Activated CD4-positive, alpha-beta T cell treated with anti-CD3 and anti-CD28 coated beads for 4 hours (primary cell): ENCODE measurements around the gene PIBF1.
"Not testable (repeated sequence)": the region's sequence is repeated elsewhere in the genome, so short reads cannot be mapped to it uniquely, and the experiment has no call there.

ENCODE experiments used
- DNase-seq, 2 donors: peaks; one replicate each; pipeline ENCODE4 v3.0.0-alpha.2; 2020

PIBF1 gene

GRCh38 chr13:72781451-72782439, at the start of gene PIBF1, which contains the start of gene DIS3:
TSS of gene PIBF1 (plus strand) at chr13:72782133. CDS start at chr13:72783470, 1,337 bp downstream.
TSS of gene DIS3 (minus strand) at chr13:72781900. CDS start at chr13:72781832, 68 bp downstream.
- DNase-seq, result peak; percentile 93 to 94

GRCh38 chr13:72737033-72737432, 44.9 kb upstream of the PIBF1 start:
- no peak for DNase-seq

GRCh38 chr13:72740015-72740414, 41.9 kb upstream of the PIBF1 start:
- DNase-seq, result no peak

GRCh38 chr13:72745260-72745659, 36.7 kb upstream of the PIBF1 start:
- no peak for DNase-seq

GRCh38 chr13:72751220-72751619, 30.7 kb upstream of the PIBF1 start:
- no peak for DNase-seq

- no peak for DNase-seq
Measured at GRCh38 chr13:72754111-72754510, 27.8 kb upstream of the PIBF1 start.

GRCh38 chr13:72757792-72758535, 24.0 kb upstream of the PIBF1 start:
- DNase-seq, result no peak

- DNase-seq, result no peak
Measured at GRCh38 chr13:72760189-72760588, 21.7 kb upstream of the PIBF1 start.

GRCh38 chr13:72763411-72763810, 18.5 kb upstream of the PIBF1 start:
- DNase-seq, result no peak

- DNase-seq, result no peak
Measured at GRCh38 chr13:72774019-72774418, 7.9 kb upstream of the PIBF1 start.

- peak in 1 of 2 donors; percentile 8 for DNase-seq
Measured at GRCh38 chr13:72782717-72783116, 784 bp downstream of the PIBF1 start.

GRCh38 chr13:72784679-72785078, 2.7 kb downstream of the PIBF1 start:
- not testable (repeated sequence) for DNase-seq

GRCh38 chr13:72788831-72789230, 6.9 kb downstream of the PIBF1 start:
- DNase-seq, result no peak

GRCh38 chr13:72792640-72793039, 10.7 kb downstream of the PIBF1 start:
- no peak for DNase-seq

- DNase-seq, result no peak
Measured at GRCh38 chr13:72798817-72799216, 16.9 kb downstream of the PIBF1 start.

- DNase-seq, result no peak
Measured at GRCh38 chr13:72804301-72804700, 22.4 kb downstream of the PIBF1 start.

- no peak for DNase-seq
Measured at GRCh38 chr13:72805676-72806346, 23.9 kb downstream of the PIBF1 start.

GRCh38 chr13:72806514-72806913, 24.6 kb downstream of the PIBF1 start:
- DNase-seq, result not testable (repeated sequence)

GRCh38 chr13:72808917-72809500, 27.1 kb downstream of the PIBF1 start:
- DNase-seq, result no peak

- DNase-seq, result no peak
Measured at GRCh38 chr13:72820156-72820897, 38.4 kb downstream of the PIBF1 start.

GRCh38 chr13:72820898-72821279, 39.0 kb downstream of the PIBF1 start:
- DNase-seq, result no peak

GRCh38 chr13:72823081-72823480, 41.1 kb downstream of the PIBF1 start:
- no peak for DNase-seq
